HG02938 (cell line): Measurements from ENCODE around the gene BCKDHA.

Experiments used
- ATAC-seq: cut with Tn5 transposase; IDR thresholded peaks from one replicate; pipeline ENCODE4 v1.9.1; 2021; ENCODE audit warnings: mild to moderate bottlenecking, moderate library complexity; ENCODE audit not compliant: unreplicated experiment

The BCKDHA gene

DNA sequence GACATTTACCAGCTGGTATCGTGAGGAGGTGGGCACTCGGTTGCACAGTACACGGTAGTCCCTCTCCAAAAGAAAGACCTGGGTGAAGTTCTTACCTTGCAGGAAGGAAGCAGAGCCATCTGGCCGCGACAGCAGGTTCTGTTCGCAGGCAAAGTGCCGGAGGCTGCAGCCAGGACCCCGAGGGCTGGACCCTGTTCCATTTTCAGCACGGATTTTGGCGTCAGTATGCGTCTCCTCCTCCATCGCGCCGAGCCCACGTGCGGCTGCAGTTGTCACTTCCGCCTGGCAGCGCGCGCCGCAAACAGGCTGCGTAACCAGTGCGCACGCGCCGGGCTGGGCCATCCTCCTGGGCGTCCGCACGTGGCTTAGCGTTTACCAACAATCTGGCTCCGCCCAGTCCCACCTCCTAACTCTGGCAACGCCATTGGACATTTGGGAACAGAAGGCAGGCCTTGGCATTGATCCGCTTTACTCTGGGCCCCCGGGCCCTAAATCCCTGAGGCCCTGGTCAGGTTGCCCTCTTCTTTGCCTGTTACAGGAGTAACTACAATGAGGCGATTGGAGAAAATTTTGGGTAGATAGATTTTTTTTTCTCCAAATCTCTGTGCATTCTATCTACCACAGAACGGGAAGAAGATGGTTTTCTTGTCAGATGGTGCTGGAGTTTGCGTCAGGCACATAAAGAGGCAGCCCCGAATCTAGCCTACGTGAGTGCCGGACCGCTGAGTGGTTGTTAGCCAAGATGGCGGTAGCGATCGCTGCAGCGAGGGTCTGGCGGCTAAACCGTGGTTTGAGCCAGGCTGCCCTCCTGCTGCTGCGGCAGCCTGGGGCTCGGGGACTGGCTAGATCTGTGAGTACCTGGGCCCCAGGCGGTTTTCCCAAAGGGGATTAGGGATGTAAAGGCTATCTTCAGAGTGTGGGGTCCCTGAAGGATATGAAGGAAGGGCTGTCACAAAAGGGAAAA, at the start of gene BCKDHA, which contains the start of gene EXOSC5:
Gene BCKDHA, plus strand, starts transcription at position 733 of the 964 bp plus-strand sequence. Its CDS starts 10 bp downstream, at position 743.
Gene EXOSC5, minus strand, starts transcription at position 274 of the 964 bp plus-strand sequence. Its CDS starts 31 bp downstream, at position 243.
- ATAC-seq, result peak; percentile 74

DNA sequence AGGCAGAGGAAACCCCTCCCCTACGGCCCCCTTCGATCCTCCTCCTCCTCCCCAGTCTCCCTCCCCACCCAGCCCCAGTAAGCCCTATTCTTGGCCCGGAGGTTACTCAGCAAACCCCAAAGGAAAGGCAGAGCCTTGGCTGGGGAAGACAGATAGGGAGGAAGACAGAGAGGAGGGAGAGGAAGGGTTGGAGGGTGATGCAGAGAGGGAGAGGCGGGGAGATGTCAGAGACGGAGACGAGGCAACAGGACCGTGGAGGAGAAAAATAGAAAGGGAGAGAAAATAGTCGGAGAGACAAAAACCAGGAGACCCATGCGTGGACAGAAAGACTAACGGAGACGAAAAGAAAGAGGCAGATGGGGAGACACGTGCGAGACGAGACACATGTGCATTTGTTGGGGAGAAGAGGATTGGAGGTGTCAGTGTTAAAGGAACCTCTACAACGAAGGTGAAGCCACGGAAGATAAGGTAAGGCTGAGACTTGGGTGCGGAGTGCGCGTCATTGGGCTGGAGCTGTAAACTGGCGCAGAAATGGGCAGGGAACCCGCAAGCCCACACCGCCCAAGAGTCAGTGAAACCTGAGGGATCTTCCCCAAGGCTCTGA, 46.8 kb upstream of the BCKDHA start:
- peak; percentile 1 for ATAC-seq

- ATAC-seq, result peak; percentile 30
Measured at GRCh38 chr19:41351339-41352245, 46.0 kb upstream of the BCKDHA start.

GRCh38 chr19:41352279-41352608, 45.4 kb upstream of the BCKDHA start:
- ATAC-seq, result no peak

- ATAC-seq, result no peak
Measured at GRCh38 chr19:41352609-41353465, 44.8 kb upstream of the BCKDHA start.

- no peak for ATAC-seq
Measured at GRCh38 chr19:41353466-41354342, 43.9 kb upstream of the BCKDHA start, which contains the start of gene TGFB1. Gene TGFB1, minus strand, starts transcription at chr19:41353922. Its CDS starts 878 bp downstream, at chr19:41353044.

DNA sequence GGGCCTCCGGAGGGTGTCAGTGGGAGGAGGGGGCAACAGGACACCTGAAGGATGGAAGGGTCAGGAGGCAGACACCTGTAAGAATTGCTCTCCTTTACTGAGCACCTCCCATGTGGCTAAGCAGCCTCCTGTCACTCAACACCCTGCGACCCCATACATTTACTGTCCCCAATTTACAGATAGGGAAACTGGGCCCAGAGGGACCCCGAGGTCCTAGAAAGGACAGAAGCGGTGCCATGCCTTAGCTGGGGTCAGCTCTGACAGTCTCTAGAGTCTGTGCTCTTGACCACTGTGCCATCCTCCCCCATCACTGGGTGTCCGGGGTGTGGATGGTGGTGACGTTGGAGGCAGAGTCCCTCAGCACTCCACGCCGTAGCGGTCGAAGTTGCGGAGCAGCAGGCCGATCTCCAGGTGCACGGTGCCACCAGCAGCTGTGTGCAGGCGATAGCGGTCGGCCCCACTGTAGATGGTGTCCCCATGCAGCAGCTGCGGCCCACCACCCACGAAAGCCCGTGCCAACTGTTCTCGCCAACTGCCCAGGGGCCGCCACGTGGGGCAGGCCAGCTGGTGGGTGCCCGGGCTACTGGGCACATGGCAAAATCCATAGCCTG, 43.2 kb upstream of the BCKDHA start:
- no peak for ATAC-seq

DNA sequence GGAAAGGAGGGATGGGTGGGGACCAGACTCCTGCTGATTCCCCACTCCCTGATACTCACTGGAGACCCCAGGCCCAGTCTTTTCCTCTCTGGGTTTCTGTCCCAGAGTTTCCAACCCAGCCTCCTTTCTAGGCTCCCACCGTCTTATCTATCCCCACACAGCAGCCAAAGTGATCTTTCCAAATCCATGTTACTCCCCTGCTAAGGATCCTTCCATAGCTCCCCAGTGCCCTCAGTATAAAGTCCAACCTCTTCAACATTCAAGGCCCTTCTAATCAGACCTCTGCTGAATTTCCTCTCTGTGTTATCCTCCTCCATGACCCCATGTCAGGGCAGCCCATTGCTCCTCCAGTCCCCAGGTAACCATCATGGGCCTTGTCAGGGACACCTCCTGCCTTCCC, 42.6 kb upstream of the BCKDHA start:
- no peak for ATAC-seq

DNA sequence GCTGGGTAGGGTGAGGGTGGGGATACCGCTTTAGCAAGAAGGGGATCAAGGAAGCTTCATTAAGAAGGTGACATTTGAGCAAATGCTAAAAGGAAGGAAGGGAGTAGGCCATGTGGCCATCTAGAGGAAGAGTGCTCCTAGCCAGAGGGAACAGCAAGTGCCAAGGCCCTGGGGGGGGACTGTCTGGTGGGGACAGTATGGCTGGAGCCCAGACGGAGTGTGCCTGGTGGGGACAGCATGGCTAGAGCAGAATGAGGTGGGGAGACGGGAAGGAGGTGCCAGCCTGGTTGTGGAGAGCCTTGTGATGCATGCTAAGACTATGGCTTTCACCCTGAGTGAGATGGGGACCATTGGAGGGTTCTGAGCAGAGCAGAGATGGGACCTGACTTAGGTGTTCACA, 41.8 kb upstream of the BCKDHA start:
- ATAC-seq, result no peak

DNA sequence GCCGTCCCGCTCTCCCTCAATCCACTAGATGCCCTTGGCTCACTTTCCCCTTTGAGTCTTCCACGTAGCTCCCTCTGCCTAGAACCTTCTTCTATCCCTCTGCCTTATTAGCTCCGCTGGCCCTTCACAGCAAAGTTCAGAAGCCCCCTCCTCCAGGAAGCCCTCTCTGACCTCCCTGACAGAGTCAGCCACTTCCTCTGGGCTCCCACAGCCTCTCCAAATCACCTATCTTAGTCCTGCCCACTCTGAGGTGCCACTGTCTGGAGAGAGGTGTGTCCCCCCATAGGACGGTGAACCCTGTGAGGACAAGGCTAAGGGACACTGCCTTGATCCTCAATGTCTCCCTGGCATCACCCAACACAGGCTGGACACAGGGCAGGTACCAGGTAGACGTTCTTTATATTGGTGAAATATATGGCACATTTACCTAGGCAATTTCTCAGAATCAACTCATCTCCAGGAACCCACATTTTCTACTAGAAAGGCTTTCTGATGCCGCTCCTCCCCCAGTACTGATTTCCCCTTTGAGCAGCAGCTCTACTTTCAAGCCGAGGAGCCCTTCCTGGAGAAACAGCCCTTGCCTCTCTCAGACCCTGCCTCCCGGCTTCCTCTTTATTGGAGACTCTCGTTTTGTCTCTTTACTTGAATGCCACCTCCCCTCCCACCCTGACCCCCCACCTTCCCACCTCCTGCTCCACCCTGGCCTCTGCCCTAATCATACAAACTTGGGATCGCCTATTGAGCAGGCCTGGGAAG, 40.5 kb upstream of the BCKDHA start:
- ATAC-seq, result no peak

DNA sequence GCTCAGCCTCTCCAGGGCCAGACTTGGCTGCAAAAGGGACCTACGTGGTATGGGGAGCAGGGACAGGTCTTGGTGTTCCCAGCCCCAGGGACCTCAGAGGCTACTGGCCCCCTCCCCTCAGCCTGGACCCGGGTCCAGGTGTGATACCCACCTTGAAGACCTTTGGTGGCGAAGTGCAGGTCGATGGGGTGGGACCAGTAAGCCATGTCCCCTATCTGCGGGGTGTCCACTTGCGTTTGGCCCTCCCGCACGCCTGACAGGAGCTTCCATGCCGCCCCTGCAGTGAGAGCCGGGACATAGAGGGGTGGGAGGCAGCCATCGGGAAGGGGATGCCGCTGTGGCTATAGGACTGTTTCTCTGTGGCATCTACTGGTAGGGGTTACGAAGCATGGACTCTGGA, 39.9 kb upstream of the BCKDHA start:
- ATAC-seq, result no peak

DNA sequence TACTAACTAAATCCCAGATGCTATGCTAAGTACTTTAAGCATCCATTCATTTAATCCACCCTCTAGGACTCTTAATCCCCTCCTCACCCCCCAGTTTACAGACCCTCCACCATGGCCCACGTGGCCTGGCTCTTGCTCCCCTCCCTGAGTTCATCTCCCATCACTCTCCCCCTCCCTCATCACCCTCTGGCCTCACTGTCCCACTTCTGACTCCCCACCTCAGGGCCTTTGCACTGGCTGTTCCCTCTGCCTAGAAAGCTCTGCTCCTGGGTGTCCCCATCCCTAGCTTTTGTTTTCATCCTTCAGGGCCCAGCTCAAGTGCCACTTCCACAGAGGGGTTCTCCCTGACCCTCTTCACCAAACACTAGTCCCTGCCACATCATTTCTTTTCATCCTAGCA, 37.9 kb upstream of the BCKDHA start:
- no peak for ATAC-seq

- ATAC-seq, result no peak
Measured at GRCh38 chr19:41362143-41362847, 35.3 kb upstream of the BCKDHA start.

- no peak for ATAC-seq
Measured at GRCh38 chr19:41363371-41363752, 34.3 kb upstream of the BCKDHA start.

DNA sequence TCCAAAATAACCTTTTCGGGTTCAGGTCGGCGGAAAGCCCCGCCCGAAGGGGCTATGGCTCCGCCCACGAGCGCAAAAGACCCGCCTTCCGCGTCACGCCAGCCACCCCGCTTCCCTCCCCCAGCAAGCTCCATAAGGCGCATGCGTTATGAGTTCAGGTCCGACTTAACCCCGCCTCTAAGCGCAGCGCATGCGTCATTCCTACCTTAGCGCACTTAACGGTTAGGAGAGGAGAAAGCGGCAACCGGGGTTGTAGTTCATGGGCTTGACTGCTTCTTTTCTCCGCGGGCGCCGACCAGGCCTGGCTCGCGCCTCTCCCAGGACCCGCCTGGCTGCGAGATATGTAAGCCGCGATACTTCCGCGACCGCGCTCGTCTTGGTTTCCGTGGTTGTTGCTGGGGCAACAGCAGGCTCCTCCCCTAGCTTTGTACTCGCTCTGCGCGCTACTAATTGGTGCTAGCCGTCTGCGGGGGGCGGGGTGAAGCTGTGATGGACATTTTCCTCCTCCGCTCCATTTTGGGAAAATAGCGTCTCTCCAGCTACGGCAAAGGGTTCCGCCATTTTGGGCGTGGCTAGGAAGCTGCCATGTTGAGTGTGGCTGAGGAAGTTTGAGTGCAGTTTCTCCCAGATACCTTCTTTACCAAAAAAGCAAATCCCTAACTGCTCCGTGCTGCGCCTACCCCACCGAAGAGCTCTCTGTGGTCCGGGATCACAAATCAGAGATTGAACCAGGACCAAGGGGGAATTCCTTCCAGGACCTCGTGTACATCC, 33.7 kb upstream of the BCKDHA start, which contains the start of gene B9D2:
Gene B9D2, minus strand, starts transcription at position 397 of the 771 bp plus-strand sequence. CDS start 630 bp downstream, outside the sequence.
- ATAC-seq, result peak; percentile 77
